Caki2 (cell line): ENCODE results near the gene ALDH18A1. TPM values are rescaled to one million over a fixed set of nuclear protein-coding genes. Genes with fewer than 3 reads are reported as not detected.
"Not testable (repeated sequence)": the region's sequence is repeated elsewhere in the genome, so short reads cannot be mapped to it uniquely, and the experiment has no call there.

Source experiments
- DNase-seq: peaks from one replicate; pipeline ENCODE4 v3.0.0-alpha.2; 2015; ENCODE audit warnings: low read depth
- in situ Hi-C: cut with HindIII; loops from 2 replicates; pipeline ENCODE4 v1.10.0; 2016; ENCODE audit warnings: low sequenced_read_pairs, low pct_unique_long_range_greater_than_20kb, mixed read lengths
- total RNA-seq: library from RNA; depleted of rRNA; stranded (reverse); fragments of >200 nt; shearing (Covaris generic); gene quantifications from 2 replicates; pipeline ENCODE4 v1.2.3, GENCODE V29; 2014; ENCODE audit warnings: low replicate concordance; rRNA removed

The ALDH18A1 gene
- total RNA-seq: 168 and 184 TPM in 2 replicates

DNA sequence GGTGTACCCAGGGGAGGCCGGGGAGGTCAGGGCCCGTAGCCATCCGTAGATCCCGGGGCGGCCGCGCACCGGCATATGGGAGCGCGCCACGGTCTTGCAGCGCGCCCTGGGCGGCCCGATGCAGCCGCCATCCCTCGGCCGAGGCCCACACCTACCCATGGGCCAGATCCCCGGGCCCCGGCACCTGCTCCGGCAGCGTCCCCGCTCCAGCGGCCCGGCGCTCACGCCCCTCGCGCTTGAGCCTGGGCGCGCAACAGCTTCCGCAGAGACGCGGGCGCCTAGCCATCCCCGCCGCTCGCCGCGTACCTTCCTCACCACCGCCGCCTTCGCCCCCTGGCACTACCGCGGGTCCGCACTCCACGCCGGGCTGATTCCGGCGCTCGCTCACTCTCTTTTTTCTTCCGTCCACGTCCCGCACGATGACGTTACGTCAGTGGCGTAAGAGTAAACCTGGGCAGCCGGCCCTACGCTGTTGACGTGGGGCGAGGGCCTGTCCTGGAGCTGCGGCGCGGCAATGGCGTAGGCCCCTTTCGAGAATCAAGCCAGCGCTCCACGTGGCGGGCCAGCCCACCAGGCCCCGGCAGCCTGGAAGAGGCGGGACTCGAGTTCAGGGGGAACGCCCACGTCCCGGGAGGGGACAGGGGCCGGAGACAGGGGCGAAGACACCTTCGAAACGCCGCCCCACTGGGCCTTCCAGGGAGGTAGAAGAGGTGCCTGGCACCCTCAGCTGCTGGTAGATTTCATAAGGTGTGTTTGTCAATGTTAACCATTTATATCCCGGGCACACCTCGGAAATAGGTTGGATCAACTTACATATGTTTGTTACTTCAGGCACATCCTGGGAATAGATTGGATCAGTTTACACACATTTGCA, at the start of gene ALDH18A1:
TSS of gene ALDH18A1 (minus strand) at position 421 of the 874 bp plus-strand sequence. CDS start 3,334 bp downstream, outside the sequence.
- peak; percentile 90 for DNase-seq

DNA sequence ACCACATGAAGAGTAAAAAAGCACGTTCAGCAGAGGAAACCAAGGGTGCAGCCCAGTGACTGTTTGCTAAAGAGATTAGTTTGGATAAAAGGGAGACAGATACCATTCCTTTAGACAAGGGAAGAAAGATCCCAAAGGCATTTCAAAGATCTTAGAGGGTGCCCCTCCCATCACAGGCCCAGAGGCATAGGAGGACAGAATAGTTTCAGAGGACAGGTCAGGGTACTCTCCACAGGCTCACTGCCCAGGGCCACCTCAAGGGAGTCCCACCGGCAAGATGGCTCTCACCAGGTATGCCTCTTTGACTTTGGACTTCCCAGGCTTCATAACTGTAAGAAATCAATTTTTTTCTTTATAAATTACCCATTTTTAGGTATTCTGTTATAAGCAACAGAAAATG, 41.9 kb upstream of the ALDH18A1 start:
- in situ Hi-C loops: no loop called here
- DNase-seq: no peak

More for the DNA sequence above, at the start of gene ALDH18A1:
- in situ Hi-C loops: no loop called here

DNA sequence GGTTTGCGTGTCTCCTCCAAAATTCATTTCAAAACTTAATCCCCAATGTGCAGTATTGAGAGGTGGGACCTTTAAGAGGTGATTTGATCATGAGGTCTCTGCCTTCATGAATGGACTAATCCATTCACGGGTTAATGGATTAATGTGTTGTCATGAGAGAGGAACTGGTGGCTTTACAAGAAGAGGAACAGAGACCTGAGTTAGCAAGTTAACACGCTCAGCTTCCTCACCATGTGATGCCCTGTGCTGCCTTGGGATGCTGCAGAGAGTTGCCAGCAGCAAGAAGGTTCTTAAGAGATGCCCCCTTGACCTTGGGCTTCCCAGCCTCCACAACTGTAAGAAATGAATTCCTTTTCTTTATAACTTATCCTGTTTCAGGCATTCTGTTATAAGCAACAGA, 40.9 kb upstream of the ALDH18A1 start:
- in situ Hi-C loops: no loop called here
- no peak for DNase-seq

DNA sequence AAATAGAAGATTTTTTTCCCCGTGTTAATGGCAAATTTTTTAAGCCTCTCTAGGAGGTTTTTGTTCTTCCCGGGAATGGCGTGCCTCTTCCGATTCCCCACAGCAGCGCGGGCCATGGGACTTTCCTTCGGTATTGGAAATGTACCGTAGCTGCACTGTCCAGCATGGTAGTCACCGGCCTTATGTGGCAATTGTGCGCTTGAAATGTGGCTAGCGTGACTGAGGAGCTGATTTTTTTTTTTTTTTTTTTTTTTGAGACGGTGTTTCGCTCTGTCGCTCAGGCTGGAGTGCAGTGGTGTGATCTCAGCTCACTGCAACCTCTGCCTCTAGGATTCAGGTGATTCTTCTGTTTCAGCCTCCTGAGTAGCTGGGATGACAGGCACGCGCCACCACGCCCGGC, 38.2 kb upstream of the ALDH18A1 start:
- no peak for DNase-seq
- in situ Hi-C loops: no loop called here

DNA sequence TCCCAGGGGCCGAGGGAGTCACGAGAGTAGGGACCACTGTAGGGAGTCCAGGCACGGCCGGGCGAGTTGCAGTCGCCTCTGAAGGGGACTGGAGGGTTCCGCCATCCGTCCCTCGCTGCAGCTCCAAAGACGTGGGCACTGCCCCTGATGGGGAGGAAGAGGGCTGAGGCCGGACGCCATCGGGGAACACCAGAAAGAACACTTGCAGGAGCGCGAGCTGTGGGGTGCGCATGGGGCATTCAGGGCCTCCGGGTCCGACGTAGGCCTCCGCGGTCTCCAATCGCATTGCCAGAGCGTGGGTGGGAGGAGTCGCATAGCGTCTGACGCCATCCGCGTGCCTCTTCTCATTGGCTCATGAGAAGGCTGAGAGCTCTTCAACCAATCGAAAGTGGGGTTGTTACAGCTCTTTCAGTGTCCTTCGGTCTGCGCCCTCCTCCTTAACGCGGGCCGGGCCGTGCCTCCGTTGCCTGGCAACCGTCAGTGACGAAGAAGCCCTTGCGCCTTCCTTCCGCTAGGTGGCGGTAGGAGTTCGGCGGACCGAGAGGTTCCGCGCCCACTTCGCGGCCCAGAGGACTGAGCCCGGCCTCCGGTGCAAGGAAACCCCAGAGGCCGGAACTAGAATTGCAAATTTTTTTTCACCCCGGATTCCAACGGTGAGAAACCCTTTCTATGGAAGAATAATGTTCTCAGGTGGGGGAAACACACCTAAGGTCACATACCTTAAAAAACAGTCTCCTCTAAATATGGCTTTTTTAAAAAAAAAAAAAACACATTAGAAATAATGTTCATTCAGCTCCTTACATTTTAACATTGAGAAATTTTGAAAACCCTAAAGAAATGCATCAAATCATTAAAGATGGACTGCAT, 37.4 kb upstream of the ALDH18A1 start, which contains the start of gene TCTN3:
TSS of gene TCTN3 (minus strand) at position 260 of the 867 bp plus-strand sequence. CDS start at position 232, 28 bp downstream.
- DNase-seq: peak; percentile 99
- in situ Hi-C loops: no loop called here

DNA sequence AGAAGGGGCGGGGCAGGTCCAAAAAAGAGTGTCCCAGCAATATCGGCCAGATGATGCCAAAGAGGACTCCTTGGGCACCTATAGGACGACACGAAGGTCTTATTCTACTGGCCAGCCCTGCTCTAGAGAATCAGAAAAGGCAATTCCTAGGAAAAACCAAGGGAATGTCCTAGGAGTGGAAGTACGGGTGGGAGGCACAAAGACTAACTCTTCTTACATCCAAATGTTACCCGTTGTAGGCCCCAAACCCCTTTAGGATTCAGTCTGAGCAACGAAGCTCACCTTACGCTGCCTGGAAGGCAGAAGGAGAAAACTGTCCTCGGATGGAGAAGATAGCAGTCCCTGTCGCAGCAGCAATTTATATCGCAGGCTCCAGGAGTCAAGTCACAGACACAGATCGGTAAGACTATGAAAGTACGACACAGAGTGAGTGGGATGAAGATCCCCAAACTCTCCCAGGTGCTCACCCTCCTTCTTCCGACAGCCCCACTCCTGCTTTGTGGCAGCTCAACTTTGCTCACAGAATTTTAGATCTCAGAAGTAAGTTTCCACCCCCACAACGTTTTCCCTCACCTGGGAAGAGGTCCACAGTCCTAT, 36.7 kb upstream of the ALDH18A1 start:
- DNase-seq: peak; percentile 2
- in situ Hi-C loops: no loop called here

DNA sequence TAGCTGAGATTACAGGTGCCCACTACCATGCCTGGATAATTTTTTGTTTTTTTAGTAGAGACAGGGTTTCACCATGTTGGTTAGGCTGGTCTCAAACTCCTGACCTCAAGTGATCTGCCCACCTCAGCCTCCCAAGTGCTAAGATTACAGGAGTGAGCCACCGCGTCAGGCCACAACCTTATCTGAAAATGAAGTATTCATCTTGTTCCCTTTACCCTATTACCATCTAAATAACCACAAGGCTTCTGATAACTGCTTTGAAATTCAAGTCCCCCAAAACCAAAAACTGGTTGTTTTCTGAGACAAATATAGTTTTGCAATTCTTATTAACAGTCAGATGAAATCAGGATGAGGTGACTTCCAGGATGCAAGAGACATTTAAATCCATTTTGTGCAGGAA, 34.8 kb upstream of the ALDH18A1 start:
- in situ Hi-C loops: no loop called here

DNA sequence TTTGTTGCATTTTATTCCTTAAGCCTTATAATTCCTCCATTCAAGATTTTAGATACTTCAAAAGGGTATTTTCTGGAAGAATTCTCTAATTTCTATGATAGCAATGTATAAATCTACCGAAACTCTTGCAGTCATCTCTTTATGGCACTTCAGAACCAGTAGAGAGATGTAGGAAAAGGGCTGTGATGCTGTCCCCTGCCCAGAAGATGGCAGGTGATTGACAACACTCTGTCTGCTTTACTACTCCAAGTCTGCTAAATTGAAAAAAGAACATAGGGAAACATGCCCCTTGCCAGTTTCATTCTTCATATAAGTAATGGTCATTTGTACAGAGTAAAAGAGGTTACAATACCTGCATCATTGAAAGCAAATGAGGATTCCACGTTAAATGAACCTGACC, 32.1 kb upstream of the ALDH18A1 start:
- DNase-seq: no peak
- in situ Hi-C loops: no loop called here

More for the DNA sequence above, 34.8 kb upstream of the ALDH18A1 start:
- DNase-seq: no peak

DNA sequence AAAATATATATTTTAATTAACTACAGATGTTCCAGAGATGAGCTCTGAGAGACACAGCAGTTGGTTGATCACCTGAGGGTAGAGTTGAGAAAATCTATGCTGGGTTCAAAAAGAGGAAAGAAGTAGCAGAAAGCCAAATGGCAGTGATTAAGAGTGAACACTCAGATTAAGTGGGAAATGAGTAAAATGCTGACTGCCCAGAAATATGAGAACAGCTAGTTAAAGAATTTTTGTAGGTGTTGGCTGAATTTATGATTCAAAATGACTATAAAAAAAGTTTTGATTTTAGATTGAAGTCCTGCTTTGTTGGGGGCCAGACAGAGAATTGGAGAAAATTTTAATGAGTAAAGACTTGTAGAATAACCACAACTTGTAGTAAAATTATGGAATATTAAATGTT, 27.5 kb upstream of the ALDH18A1 start:
- DNase-seq: no peak
- in situ Hi-C loops: no loop called here

DNA sequence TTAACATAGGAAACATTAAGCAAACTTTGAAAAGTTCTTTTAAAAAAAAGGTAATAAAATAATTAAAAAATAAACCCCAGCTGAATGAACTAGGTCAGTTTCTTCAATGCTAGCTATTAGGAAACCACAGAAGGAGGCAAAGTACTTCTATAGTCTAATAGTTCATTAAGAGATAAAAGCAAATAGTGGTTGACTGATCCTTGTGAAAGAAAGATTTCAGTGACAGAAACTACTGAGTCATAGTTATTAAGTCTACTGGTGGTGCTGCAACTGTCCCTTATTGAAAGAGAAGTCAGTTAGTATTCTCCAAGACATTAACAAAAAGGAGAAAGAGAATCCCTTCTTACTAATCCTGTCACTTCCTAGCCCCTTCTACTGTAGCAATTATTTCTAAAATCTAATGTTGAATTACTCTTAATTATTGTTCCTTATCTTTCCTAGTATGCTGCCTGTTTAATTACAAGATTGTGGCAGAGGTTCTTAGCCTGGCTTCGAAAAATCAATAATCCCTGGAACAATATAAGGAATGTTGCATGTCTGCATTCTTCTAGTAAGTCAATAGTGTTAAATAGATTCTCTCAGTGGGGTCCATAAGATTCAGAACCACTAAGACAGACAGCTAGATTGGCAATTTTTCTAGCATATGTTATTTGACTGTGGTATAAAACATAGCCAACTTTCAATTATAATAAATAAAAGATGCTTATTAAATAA, 19.0 kb upstream of the ALDH18A1 start:
- peak; percentile 6 for DNase-seq
- in situ Hi-C loops: no loop called here

DNA sequence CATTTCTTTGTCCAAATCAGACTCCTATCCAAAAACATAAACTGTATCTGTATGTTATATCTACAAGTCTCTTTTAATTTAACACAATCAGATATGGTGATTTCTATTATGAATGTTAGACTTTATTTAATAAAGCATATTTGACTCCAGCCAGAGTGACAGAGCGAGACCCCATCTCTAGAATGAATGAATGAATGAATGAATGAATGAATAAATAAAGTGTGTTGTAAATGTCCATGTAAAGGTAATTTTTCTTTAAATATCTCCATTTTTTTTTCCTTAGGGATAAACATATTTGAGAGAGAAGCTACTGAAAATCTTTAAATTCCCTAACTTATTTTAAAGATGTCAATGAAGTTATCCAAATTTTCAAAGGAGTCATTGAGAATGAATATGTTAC, 18.1 kb upstream of the ALDH18A1 start:
- in situ Hi-C loops: no loop called here
- DNase-seq: no peak

DNA sequence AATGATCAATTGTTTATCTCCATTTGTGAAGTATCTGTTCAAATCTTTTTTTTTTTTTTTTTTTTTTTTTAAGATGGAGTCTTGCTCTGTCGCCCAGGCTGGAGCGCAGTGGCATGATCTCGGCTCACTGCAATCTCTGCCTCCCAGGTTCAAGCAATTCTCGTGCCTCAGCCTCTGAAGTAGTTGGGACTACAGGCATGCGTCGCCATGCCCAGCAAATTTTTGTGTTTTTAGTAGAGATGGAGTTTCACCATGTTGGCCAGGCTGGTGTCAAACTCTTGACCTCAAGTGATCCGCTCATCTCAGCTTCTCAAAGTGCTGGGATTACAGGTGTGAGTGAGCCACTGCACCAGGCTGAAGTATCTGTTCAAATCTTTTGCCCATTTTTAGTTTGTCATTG, 16.1 kb upstream of the ALDH18A1 start:
- DNase-seq, in situ Hi-C loops: not testable (repeated sequence)

DNA sequence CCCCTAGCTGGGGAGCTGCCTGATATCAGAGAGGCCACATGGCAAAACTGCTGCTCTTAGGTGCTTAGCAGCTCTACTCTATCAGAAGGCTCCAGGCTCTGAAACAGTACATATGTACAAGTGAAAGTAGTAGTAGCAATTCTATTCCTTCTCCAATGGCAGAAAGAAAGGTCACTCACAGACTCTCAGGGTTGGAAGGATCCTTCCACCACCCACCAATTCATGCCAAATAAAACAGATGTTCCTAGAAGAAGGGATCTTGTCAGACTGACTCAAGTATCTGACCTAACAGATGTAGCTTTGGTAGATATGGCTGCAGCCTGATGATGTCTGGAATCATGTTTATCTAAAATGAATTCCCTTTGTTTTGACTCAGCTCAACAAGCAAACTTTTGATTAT, 8.0 kb upstream of the ALDH18A1 start:
- no peak for DNase-seq
- in situ Hi-C loops: no loop called here

DNA sequence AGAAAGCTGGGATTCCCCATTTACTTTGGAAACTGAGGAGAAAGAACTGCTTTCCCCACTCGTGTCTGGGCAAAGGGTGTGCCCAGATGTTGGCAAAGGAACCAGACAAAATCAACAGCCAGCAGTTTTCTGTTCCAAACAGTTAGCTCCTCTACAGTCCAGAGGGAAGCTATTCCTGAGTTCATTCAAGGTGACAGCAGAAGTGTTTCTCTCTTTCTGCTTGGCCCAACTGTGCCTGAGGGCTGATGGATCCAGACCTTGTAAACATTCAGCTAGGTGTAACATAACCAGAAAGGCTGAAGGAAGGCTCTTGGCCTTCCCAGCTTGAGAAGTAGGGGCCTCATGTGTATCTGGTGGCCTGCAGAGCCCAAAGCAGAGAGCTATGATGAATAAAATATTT, 7.0 kb upstream of the ALDH18A1 start:
- no peak for DNase-seq
- in situ Hi-C loops: no loop called here

DNA sequence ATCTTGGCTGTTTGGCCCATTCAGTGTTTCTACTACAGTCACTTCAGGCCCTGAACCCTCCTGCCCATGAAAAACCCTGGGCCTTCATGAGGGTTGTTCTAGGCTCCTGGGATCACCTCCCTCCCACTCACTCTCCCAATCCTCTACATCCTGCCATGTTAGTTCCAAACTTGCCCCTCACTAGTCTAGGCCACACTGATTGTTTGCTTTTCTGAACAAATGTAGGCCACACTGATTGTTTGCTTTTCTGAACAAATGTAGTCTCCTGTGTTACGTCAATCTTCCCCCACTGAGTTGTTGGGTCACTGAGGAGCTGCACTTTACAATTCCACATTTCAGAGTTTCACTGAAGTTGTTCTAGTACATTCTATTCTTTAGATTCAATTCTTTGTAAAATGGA, 5.3 kb upstream of the ALDH18A1 start:
- DNase-seq: no peak
- in situ Hi-C loops: no loop called here

DNA sequence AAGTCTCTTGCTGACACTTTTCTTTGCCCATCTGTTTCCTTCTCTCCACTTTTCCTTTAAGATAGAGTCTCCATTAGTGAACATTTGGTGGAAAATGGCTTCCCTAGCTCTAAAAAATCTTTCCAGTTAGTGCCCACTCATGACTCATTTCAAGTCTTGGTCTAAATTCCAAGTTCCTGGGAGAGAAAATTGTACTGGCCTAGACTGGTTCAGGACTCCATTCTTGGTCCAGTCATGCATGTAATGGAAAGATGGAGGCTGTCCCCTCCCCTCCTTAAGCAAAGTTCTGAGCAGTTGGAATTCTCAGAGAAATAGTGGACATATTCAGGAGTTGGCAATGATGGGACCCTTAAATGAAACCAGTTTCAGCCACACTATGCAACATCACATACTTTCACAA, 3.8 kb upstream of the ALDH18A1 start:
- DNase-seq: peak; percentile 36
- in situ Hi-C loops: no loop called here

DNA sequence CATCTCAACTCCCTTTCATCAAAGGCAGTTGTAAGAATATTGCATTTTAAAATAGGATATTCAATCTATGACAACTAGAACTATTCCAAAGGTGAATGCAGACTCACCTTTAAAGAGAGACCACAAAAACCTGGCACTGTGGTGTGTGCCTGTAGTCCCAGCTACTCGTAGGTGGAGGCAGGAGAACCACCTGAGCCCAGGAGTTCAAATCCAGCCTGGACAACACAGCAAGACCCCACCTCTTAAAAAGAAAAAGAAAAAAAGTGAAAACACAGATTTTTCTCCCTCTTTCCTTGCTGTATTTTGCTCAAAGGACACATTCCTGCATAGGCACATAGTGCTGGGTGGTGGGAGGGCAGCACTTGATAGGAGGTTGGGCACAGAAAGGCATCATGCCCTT, 739 bp upstream of the ALDH18A1 start:
- in situ Hi-C loops: no loop called here
- DNase-seq: no peak
